Central memory CD4-positive, alpha-beta T cell (primary cell): ENCODE results near the gene TXNDC8.
"Not testable (repeated sequence)": the region's sequence is repeated elsewhere in the genome, so short reads cannot be mapped to it uniquely, and the experiment has no call there.

ENCODE experiments used
- DNase-seq: peaks from one replicate; pipeline ENCODE4 v3.0.0; 2022
- total RNA-seq, 3 experiments: gene quantifications; one replicate each; lab custom pipeline; 2026; lab: John Stamatoyannopoulos, UW

The TXNDC8 gene
- 0 reads per million in 3 experiments for total RNA-seq

DNA sequence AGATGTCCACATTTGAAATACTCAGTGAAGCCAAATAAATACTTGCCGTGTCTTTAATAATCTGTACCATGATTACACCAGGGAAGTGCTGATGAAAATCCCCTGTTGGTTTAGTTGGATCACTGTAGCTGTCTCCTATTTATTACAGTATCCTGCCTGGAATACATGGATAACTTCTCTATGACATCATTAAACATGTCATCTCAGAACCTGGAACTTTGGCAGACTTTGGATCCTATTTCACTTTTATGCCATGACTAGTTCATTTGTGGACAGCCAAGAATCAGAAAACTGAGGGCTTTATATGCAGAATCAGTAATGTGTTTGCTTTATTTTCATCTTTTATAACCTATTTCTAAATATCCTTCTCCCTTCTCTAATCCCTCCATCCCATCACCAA, at the start of gene TXNDC8:
Gene TXNDC8, minus strand, starts transcription at position 137 of the 400 bp plus-strand sequence.
- no peak for DNase-seq

DNA sequence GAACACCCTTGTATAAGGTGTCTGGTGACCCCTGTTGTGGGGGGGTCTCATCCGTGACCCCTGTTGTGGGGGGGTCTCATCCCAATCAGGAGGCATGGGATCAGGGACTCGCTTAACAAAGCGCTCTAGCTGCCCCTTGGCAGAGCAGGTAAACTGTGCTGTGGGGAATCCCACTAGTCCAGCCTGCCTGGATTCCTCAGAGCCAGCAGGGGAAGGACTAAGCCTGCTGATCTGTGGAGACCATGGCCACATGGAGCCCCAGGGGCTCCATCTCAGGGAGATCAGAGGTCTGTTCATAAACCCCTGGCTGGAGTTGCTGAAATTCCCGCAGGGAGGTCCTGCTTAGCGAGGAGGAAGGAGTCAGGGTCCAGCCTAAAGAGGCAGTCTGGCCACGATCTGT, 45.8 kb upstream of the TXNDC8 start:
- no peak for DNase-seq

DNA sequence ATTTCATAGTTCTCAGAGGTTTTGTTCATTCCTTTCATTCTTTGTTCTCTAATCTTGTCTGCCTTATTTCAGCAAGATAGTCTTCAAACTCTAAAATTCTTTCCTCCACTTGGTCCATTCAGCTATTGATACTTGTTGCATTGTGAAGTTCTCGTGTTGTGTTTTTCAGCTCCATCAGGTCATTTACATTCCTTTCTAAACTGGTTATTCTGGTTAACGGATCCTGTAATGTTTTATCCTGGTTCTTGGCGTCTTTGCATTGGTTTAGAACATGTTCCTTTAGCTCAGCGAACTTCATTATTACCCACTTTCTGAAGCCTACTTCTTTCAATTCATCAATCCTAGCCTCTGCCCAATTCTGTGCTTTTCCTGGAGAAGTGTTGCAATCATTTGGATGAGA, 45.1 kb upstream of the TXNDC8 start:
- DNase-seq: no peak

DNA sequence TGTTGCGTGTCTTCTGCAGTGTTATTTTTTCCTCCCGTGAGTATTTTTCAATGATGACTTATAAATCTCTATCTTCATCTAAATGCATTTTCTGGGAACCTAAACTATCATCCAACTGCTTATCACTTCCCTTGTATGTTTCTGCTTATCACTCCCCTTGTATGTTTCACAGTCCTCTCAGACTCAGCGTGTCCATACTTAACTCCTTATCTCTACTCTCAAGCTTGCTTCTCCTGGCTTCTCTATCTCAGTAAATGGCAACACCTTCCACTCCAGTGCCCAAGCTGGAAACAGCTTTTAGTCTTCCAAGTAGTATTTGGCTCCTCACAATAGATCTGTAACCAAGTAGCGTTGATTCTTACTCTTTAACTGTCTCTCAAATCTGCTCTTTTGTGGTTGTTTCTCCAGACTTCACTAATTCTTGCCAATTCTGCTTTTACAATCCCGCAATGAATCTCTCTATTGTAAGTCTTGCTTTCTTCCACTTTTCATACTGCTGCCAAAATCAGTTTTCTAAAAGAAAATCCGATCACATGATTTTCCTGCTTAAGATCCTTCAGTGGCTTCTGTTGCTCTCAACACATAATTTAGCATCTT, 33.8 kb upstream of the TXNDC8 start:
- no peak for DNase-seq

DNA sequence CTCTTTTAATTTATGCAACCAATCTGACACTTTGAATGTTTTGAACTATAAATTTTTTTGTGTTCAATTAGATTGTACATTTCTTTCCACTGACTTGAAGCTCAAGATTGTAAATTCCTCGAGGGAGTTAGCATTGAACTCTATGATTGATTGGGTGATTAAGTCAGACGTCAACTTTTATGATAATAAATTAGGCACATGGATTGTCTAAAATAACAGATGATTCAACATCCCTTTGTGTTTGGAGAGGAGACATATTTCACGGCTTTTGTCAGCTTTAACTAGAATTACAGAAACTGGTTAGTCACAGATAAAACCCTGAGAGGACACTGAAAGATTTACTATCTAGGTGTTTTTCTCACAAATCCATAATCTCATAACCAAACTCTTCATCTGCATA, 32.7 kb upstream of the TXNDC8 start:
- DNase-seq: no peak

DNA sequence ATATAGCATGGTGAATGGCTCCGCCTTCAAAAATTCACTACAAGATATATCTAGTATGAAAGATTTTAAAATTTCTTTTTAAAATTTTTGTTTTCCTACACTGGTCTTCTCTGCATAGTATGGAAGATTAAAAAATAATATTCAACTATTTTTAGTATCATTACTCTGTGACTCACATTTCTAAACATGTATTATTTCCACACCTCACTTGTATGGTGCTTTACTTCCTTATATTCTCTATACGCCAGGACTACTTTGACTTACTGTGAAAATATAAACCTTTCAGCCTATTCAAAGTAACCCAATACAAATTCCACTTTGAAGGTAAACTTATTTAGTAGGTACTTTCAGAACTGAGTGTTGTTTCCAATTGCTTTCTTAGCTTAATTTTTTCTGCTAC, 26.8 kb upstream of the TXNDC8 start:
- DNase-seq: no peak

DNA sequence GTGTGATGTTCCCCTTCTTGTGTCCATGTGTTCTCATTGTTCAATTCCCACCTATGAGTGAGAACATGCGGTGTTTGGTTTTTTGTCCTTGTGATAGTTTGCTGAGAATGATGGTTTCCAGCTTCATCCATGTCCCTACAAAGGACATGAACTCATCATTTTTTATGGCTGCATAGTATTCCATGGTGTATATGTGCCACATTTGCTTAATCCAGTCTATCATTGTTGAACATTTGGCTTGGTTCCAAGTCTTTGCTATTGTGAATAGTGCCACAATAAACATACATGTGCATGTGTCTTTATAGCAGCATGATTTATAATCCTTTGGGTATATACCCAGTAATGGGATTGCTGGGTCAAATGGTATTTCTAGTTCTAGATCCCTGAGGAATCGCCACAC, 21.3 kb upstream of the TXNDC8 start:
- DNase-seq: not testable (repeated sequence)

DNA sequence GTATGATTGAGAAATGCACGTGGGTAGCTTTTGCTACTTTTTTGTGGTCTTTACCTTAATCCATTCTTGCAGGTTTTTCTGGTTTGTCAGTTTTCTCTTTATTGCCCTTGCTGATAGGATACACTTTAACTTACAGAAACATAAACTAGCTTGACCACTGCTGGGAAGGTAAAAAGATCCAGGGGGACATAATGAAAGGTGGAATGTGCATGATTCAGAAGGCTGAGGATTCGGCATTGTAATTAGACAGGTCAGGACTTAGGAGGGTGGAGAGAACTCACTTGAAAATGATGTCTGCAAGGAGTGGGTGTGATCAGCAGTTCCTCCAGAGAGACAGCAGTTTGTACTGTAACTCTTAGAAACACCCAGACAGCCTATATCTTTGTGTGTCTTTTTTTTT, 19.8 kb upstream of the TXNDC8 start:
- DNase-seq: no peak

DNA sequence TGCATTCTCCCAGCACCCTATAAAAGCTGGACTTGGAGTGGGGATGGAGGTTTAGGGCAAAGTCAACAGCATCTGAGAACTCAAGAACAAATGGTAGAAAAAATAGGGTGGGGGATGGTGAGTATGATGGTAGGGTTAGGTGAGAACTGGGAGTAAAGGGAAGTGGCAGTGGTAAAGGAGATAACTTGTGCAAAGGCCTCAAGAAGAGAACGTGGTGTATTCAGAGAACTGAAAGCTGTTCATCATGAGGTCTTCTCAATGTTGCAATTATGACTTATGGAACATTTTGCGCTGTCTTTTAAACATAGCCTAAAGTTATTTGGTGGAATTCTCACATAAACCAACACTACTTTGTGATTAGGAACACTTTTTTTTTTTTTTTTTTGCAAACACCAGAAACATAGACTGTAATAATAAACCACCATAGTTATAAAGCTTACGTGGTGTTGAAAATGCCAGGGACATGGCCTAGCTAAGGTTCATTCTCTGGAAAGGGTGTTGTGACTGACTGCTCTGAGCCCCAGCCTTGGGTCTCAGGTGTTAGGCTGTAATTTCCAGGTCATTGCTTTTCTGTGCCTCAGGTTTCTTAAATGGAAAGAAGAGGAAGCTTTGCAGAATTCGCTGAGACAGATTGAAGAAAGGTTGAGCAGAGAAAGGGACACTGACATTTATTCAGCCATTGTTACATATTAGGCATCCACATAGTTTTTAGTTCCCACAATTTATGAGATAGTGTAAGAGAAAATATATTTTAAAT, 19.2 kb upstream of the TXNDC8 start:
- DNase-seq: no peak

DNA sequence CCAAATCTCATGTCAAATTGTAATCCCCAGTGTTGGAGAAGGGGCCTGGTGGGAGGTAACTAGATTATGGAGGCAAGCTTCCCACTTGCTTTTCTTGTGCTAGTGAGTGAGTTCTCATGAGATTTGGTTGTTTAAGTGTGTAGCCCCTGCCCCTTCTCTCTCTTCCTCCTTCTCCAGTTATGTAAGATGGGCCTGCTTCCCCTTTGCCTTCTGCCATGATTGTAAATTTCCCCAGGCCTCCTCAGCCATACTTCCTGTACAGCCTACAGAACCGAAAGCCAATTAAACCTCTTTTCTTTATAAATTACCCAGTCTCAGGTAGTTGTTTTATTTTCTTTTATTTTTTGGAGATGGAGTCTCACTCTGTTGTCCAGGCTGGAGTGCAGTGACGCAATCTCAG, 18.2 kb upstream of the TXNDC8 start:
- DNase-seq: no peak

DNA sequence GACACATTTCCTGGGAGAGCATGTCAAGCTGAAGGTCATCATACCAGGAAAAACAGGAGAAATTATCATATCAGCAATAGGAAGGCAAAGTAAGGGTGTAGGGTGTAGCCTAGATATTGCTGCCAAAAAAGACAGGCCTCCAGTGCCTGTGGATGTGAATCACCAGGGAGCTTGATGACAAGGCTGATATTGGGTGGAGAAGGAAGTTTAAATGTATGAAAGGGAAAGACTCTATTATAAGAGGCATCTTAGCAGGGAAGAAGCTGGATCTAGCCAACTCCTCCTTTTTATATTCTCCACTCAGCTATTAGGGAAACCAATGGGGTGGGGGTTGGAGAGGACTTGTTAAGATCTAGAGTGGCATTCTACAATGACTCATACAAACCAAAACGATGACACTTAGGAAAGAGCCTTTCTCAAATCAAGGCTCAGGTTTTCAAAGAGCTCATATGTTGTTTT, 13.4 kb upstream of the TXNDC8 start:
- no peak for DNase-seq

DNA sequence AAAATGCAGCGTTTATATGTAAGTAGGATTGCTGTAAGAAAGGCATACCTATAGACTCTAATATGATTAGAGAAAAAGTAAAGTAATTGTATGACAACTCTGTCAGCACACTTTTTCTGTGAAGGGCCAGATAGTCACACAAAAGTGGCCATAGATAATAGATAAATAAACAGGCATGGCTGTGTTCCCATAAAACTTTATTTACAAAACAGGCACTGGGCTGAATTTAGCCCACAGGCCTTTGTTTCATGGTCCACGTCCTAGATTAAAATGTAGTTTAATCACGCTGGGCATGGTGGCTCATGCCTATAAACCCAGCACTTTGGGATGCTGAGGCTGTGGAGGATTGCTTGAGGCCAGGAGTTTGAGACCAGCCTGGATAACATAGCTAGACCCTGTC, 8.7 kb upstream of the TXNDC8 start:
- no peak for DNase-seq

DNA sequence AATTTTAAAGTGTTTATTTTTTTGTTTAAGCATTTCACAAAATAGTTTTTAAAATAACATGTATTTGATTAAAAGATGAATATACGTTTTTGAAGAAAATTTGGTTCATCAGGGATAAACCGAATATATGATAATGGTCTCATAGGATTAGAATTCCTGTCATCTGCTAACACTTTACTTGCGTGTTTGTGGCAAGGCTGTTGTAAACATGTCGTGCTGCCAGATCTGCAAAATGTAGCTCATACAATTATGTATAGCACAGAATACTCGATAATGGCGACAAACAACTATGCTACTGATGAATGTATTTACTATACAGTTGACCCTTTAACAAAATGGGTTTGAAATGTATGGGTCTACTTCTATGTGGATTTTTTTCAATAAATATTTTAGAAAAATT, 7.2 kb upstream of the TXNDC8 start:
- no peak for DNase-seq

DNA sequence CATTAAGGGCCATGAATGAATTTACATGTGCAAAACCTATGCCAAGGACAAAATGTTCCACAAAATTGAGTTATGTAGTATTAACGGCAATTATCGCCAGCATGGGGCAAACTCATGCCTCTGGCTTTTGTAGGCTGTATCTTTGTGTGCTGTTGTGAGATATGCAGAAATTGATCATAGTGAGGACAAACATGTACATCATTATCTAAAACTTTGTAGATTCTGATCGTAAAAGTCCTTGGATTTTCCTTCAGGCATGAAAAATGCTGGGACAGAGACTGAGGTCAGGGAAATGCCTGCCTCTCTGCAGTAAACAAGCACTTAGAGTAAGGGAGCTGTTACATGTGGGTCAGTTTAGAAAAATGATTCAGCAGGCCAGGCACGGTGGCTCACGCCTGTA, 5.9 kb upstream of the TXNDC8 start:
- DNase-seq: no peak

DNA sequence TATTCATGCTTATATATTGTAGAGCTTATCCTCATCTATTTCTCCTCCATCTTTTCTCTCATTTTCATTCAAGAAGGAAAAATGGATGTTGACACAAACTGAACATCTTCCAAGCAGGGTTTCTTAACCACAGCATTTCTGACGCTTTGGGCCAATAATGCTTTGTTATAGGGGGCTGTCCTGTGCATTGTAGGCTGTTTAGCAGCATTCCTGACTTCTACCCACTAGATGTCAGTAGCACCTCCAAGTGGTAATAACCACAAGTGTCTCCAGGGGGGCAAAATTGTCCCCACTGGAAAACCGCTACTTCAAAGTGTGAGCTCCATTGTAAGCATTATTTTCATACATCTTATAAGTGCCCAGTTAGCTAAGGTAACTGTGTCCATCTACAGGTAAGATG, 2.6 kb upstream of the TXNDC8 start:
- DNase-seq: no peak

DNA sequence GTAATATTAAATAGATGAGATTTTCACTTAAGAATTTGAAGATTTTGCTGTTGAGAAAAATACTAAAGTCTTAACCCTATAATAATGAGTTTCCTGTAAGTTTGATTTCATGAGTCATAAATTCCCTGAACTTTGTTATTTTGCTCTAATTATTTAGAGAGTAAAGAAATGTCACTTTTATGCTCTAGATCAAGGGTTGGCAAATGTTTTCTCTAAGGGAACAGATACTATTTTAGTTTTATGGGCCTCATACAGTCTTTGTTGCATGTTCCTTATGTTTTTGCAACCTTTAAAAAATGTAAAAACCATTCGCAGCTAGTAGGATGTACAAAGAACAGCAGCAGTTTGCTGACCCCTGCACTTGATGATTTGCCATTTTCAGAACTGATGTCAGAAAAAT, 480 bp upstream of the TXNDC8 start:
- no peak for DNase-seq

DNA sequence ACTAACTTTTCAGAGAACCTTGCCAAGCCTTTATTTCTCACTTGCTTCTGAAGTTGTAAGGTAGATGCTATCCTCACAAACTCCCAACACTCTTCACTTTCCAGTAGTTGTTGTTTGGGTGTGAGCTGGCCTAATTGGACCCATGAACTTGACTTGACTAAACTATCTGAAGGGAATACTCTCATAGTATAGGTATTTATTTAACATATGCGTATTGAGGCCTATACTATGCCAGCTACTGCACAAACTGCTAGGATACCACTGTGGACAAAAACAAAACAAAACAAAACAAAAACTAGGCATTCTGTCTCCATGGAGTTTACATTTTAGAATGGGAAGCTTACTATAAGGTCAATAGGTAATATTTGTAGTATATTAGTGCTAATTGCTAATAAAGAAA, 1.3 kb downstream of the TXNDC8 start:
- no peak for DNase-seq

DNA sequence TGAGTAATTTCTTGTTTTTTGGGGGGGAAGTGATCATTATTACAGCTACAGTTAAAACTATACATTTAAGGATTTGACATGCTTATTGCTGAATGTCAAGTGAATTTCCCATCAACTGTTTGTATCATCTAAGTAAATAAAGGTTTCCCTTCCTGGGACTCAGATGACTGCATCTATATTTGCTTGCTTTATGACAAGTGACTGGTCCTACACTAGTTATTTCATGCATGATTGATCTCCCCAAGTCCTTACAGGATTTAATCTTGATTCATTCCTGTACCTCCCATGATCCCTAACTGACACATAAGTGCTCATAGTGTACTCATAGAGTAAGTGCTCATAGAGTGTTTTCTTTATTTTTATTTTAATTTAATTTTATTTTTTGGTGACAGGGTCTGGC, 2.8 kb downstream of the TXNDC8 start:
- DNase-seq: no peak

DNA sequence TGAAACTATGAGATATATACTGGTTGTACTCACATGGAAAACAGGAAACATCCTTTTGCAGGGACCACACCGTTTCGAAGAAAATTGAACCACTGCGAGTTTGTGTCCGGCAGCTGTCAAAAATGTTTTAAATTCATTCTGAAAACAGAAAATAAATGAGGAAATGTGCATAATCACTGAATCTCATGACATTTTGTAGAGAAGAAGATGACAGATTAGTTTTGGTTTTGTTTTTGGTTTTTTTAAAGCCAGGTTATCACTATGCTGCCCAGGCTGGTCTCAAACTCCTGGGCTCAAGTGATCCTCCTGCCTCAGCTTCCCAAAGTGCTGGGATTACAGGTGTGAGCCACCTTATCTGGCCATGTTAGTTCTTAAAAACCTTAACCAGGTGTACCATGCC, 3.5 kb downstream of the TXNDC8 start:
- no peak for DNase-seq

DNA sequence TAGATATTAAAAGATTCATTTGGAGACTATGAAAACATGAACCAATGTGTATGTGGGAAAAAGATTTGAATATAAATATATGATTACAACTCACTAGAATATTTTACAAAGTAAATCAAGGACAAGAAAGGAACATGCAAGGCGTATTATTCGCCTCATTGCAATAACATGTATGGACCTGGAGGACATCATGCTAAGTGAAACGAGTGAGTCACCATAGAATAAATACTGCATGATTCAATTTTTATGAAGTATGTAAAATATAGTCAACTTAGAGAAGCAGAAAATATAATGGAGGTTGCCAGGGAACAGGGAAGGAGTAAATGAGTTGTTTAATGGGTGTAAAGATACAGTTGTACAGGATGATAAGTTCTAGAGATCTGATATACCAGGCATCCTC, 4.9 kb downstream of the TXNDC8 start:
- no peak for DNase-seq

DNA sequence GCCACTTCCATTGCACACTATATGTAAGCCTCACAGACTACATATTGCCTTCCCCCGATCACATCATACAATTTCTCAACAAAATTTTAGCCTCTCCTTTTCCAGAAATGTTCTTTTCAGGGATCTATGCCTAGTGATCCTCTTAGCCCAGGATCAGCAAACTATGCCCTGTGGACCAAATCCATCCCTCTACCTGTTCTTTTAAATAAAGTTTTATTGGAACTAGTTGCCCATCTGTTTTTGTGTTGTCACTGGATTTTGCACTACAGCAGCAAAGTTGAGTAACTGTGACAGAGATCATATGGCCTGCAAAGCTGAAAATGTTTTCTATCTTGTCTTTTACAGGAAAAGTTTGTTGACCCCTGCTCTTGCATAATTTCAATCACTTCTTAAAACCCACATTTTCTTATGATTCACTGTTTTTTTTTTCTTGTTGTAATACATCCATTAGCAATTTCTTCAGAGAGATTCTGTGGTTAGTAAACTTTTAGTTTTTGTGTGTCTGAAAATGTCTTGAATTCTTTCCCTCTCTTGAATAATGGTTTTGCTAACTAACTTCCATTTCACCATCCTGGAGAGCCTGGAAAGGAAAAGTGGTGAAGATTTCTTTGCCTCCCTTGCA, 7.1 kb downstream of the TXNDC8 start:
- DNase-seq: no peak

DNA sequence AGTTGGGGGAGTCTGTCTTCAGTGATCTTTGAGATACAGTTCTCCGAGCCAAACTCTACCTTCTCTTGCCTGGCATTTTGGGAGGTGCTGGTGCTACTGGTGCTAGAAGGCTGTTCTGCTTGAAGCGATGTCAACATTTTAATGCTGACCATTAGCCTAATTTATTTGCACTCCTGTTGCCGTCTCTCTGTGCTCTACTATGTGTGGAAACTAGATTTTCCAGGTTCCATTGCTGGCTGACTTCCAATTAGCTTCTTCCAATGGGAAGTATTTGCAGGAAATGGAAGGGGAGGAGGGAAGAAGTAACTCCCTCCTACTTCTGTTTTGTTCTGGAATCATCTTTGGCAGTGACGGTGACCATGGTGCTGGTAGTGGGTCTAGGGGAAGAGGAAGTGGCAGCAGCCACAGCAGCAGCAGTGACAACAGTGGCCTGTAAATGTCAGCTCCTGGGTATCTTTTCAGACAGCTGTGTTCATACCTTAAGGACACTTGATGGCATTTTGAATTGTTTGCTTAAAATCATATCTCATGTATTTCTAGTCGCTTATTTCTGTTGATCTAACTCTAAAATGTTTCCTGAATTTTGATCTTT, 7.9 kb downstream of the TXNDC8 start:
- no peak for DNase-seq

DNA sequence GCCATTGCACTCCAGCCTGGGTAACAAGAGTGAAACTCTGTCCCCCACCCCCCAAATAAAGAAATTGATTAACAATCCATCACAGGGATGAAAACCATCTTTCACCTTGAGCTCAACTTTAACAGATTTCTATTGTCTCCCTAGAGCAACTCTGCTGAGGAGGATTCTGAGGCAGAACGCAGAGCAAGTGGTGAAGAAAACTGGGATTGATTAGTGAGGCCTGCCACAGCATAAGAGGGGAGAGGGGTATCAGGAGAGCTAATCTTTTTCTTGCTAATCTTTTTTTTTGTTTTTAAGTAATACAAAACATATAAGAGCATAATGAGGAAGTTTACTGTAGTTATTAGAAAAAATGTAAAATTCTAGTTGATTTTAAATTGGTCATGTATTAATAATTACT, 8.9 kb downstream of the TXNDC8 start:
- no peak for DNase-seq

DNA sequence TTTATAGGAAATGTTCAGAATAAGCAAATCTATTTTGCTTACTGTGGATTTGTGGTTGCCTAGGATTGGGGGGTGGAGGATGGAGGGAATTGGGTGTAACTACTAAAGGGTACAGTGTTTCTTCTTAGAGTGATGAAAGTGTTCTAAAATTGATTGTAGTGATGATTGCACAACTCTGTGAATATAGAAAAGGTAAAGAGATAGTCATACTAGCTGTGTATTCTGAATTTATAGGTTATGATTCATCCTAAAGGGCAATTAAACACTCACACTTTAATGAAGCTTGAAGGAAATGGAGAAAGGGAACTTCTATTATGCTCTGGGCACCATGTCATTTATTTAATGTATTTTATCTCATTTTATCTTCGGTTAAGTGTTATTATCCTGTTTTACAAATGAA, 9.9 kb downstream of the TXNDC8 start:
- no peak for DNase-seq
